Measurements from ENCODE around the gene SPTBN4.

DNA sequence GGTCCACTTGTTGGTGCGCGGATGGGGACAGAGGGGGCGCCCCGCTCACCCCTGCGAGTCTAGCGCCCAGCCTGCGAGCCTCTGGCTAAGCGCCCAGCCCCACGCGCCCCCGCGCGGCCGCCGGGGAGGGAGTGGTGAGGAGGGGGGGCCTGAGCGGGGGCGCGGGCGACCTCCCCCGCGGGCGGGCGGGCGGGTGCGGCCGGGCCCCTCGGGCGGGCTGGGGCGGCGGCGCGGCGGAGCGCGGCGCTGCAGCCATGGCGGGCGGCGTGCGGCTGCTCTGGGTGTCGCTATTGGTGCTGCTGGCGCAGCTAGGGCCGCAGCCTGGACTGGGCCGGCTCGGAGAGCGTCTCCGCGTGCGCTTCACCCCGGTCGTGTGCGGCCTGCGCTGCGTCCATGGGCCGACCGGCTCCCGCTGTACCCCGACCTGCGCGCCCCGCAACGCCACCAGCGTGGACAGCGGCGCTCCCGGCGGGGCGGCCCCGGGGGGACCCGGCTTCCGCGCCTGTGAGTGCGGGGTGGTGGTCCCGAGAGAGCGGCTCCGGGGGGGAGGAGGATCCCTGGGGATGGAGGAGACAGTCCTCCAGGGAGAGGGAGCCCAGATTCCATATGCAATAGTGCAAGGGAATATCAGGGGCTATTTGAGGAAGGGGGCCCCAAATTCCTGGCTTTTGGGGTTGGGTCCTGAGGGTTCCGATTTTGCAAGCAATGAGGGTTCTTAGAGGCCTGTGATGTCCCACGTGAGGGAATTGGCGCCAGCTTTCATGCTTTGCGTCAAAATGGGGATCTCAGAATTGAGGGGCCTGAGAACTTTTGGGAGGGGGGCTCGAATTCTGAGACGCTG lies 134.6 kb downstream of the SPTBN4 start, which contains the start of gene LTBP4:
- peak; percentile 52 for TF ChIP-seq POLR2A (IDR thresholded peaks at IDR 0.05)
- TF ChIP-seq, protein P1, sequence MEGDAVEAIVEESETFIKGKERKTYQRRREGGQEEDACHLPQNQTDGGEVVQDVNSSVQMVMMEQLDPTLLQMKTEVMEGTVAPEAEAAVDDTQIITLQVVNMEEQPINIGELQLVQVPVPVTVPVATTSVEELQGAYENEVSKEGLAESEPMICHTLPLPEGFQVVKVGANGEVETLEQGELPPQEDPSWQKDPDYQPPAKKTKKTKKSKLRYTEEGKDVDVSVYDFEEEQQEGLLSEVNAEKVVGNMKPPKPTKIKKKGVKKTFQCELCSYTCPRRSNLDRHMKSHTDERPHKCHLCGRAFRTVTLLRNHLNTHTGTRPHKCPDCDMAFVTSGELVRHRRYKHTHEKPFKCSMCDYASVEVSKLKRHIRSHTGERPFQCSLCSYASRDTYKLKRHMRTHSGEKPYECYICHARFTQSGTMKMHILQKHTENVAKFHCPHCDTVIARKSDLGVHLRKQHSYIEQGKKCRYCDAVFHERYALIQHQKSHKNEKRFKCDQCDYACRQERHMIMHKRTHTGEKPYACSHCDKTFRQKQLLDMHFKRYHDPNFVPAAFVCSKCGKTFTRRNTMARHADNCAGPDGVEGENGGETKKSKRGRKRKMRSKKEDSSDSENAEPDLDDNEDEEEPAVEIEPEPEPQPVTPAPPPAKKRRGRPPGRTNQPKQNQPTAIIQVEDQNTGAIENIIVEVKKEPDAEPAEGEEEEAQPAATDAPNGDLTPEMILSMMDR (IDR thresholded peaks at IDR 0.05), result peak in 2 of 4 experiments; percentile 18 to 28
- peak; percentile 6 for TF ChIP-seq POLR2AphosphoS5 (IDR thresholded peaks at IDR 0.05)

Data from gastroesophageal sphincter (tissue), 3 donors.